ENCODE results near the gene TMEM63B. TPM values are rescaled to one million over a fixed set of nuclear protein-coding genes. Genes with fewer than 3 reads are reported as not detected.

Gene TMEM63B
- total and polyA plus RNA-seq, 2 of the 8 experiments (the other 6 are each of a cell fraction or from before 2014, with no cell fraction given) = 61.1 to 96.8 TPM

DNA sequence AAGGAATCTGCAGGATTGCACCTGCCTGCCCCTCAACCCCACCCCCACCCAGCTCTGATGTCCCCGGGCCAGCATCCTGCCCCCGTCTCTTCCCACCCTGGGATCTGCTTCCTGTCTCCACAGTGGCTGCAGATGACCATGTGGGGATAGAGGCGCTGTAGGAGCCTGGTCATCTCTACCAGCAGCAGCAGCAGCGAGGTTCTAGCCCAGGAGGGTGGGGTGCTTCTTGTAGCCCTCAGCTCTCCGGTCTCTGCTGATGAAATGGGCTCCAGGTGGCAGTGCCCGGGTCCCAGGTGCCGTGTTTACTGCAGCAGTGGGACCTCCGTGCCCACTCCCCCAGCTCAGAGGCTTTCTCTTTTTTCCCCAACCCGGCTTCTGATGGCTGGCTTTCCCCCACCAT lies 56.4 kb downstream of the TMEM63B start:
- H3K4me1 ChIP-seq (replicated peaks in 1 of 4; ENCODE audit: control insufficient read depth in 3 of 4, insufficient read depth in 4 of 4, low read length in 3 of 4) = peaks cover 2 to 10% (median 5%) of the 10 kb centered on the region in 4 experiments; a peak in 6 of 7 replicates
- no peak overlapping the region for H4K91ac ChIP-seq (replicated peaks; ENCODE audit: insufficient read length, low read length)
- H3K56ac ChIP-seq (replicated peaks; ENCODE audit: insufficient read length, low read depth, low read length) = no peak overlapping the region
- WGBS, 2 experiments (ENCODE audit: extremely low coverage in 1 of 2, insufficient coverage in 1 of 2, insufficient read length in 1 of 2, insufficient replicate concordance in 2 of 2, low coverage in 1 of 2, low lambda C conversion rate in 2 of 2, missing lambda C conversion rate in 1 of 2) = 74% methylated on average over 9 of the region's 9 CpGs; no CpG with 5 or more reads in 1 of the 2 experiments
- H4K5ac ChIP-seq (ENCODE audit: insufficient read length, low read depth, low read length) = no peak overlapping the region
- H2AFZ ChIP-seq (ENCODE audit: low read length) = no peak overlapping the region
- no peak overlapping the region for H3K27ac ChIP-seq (ENCODE audit: low read depth, low read length)
- H3K23ac ChIP-seq (ENCODE audit: insufficient read length) = no peak overlapping the region
- H4K8ac ChIP-seq (ENCODE audit: extremely low read depth, insufficient read depth, low read length) = no peak overlapping the region; the same call in 1 of the 2 replicates
- DNase-seq (ENCODE audit: low read depth in 1 of 2, low spot score in 2 of 2) (no peak), FAIRE-seq (no peak)
- TF ChIP-seq, protein P1, sequence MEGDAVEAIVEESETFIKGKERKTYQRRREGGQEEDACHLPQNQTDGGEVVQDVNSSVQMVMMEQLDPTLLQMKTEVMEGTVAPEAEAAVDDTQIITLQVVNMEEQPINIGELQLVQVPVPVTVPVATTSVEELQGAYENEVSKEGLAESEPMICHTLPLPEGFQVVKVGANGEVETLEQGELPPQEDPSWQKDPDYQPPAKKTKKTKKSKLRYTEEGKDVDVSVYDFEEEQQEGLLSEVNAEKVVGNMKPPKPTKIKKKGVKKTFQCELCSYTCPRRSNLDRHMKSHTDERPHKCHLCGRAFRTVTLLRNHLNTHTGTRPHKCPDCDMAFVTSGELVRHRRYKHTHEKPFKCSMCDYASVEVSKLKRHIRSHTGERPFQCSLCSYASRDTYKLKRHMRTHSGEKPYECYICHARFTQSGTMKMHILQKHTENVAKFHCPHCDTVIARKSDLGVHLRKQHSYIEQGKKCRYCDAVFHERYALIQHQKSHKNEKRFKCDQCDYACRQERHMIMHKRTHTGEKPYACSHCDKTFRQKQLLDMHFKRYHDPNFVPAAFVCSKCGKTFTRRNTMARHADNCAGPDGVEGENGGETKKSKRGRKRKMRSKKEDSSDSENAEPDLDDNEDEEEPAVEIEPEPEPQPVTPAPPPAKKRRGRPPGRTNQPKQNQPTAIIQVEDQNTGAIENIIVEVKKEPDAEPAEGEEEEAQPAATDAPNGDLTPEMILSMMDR (IDR thresholded peaks at IDR 0.05; ENCODE audit: control extremely low read depth in 1 of 3, insufficient read depth in 1 of 3, low read depth in 1 of 3, low read length in 3 of 3) = 0 out of 4 replicates have a peak, but pooled peaks of 1 of the 3 experiments have one; percentile 8
- no peak for TF ChIP-seq JUN (IDR thresholded peaks at IDR 0.05; ENCODE audit: low read depth, low read length)
- H3K79me2 ChIP-seq (ENCODE audit: control insufficient read depth in 1 of 2, insufficient read depth in 2 of 2, low read length in 2 of 2) = no peaks in the 10 kb centered on the region
- H2BK20ac ChIP-seq (ENCODE audit: low read length) = no peak overlapping the region
- H2BK5ac ChIP-seq (ENCODE audit: low read depth, low read length) = no peak overlapping the region
- no peak overlapping the region for H2AK5ac ChIP-seq (ENCODE audit: low read depth, low read length)
- H3K36me3 ChIP-seq (ENCODE audit: control insufficient read depth in 2 of 4, insufficient read depth in 4 of 4, low read length in 3 of 4) = no peaks in the 10 kb centered on the region
- peaks cover 10% of the 10 kb centered on the region; the same call in 1 of the 2 replicates for H3K23me2 ChIP-seq (ENCODE audit: low read depth, low read length)
- no peak overlapping the region for H3K9ac ChIP-seq (replicated peaks in 1 of 4; ENCODE audit: extremely low read depth in 1 of 4, low read depth in 3 of 4, low read length in 3 of 4)
- H3K4ac ChIP-seq (replicated peaks; ENCODE audit: insufficient read length, low read depth, low read length) = no peak overlapping the region
- H3K27me3 ChIP-seq (replicated peaks in 1 of 4; ENCODE audit: control insufficient read depth in 3 of 4, extremely low read depth in 1 of 4, insufficient read depth in 3 of 4, low read length in 3 of 4) = no peaks in the 10 kb centered on the region
- H2BK15ac ChIP-seq (ENCODE audit: low read length) = no peak overlapping the region
- H3K9me3 ChIP-seq (ENCODE audit: insufficient read depth in 2 of 2, low read depth in 1 of 2, low read length in 1 of 2) = no peaks in the 10 kb centered on the region
- POLR2A ChIA-PET (ENCODE audit: partially characterized antibody) = interaction anchor here (1.0 to 3.5 kb wide), 8 partner anchors 10 to 61 kb away, joined by 3 to 14 read pairs (median 4); no protein-coding TSS in a partner anchor
- no peaks in the 10 kb centered on the region for H3K79me1 ChIP-seq (ENCODE audit: low read depth, low read length)
- CTCF ChIA-PET (ENCODE audit: partially characterized antibody) = interaction anchor here (0.6 to 6.5 kb wide), 8 partner anchors 9 to 84 kb away, joined by 3 to 34 read pairs (median 6); no protein-coding TSS in a partner anchor
- no peaks in the 10 kb centered on the region for H4K20me1 ChIP-seq (replicated peaks in 1 of 2; ENCODE audit: control insufficient read depth in 1 of 2, insufficient read depth in 2 of 2, low read length in 2 of 2)
- H2BK120ac ChIP-seq (replicated peaks; ENCODE audit: low read depth, low read length) = no peak overlapping the region
- H3K14ac ChIP-seq (ENCODE audit: insufficient read length) = no peak overlapping the region
- no peak overlapping the region for H3K4me3 ChIP-seq (ENCODE audit: extremely low read depth in 1 of 4, insufficient read depth in 2 of 4, low read depth in 3 of 4, low read length in 4 of 4)
- no peak overlapping the region for H3K4me2 ChIP-seq (ENCODE audit: insufficient read depth in 1 of 2, low read depth in 2 of 2, low read length in 2 of 2)
- H2BK12ac ChIP-seq (ENCODE audit: low read depth, low read length) = no peak overlapping the region
- H3K18ac ChIP-seq (ENCODE audit: extremely low read depth, low read length) = no peak overlapping the region

Data from H1 (cell line).